Measurements from ENCODE around the gene ACKR2.
"Not testable (repeated sequence)": the region's sequence is repeated elsewhere in the genome, so short reads cannot be mapped to it uniquely, and the experiment has no call there.

Gene ACKR2

GRCh38 chr3:42855219-42855546 lies 45.9 kb downstream of the ACKR2 start:
- DNase-seq: no peak

- no peak for DNase-seq
Measured at GRCh38 chr3:42855547-42856380, 46.5 kb downstream of the ACKR2 start.

- DNase-seq: no peak
Measured at GRCh38 chr3:42856544-42856943, 47.3 kb downstream of the ACKR2 start.

GRCh38 chr3:42864321-42864950 lies 55.2 kb downstream of the ACKR2 start:
- no peak for DNase-seq

DNA sequence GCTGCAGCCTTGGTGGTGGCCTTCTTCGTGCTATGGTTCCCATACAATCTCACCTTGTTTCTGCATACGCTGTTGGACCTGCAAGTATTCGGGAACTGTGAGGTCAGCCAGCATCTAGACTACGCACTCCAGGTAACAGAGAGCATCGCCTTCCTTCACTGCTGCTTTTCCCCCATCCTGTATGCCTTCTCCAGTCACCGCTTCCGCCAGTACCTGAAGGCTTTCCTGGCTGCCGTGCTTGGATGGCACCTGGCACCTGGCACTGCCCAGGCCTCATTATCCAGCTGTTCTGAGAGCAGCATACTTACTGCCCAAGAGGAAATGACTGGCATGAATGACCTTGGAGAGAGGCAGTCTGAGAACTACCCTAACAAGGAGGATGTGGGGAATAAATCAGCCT lies 56.0 kb downstream of the ACKR2 start:
- DNase-seq: no peak

DNA sequence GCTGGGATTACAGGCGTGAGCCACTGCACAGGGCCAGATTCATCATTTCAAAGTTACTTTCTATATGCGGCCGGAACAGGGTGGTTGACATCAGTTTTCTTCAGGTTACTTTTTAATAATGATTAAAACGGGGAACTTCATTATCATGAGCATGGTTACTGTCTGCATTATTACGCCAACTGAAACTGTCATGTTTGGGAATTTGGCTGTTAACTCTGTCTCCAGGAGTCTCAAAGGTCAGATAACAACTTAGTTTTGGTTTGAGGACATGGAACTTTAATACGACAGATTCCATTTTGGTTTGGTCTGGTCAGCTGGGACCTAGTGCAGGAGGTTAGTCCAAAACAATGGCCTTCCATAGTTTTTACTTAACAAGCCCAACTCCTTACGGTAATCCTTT lies 57.9 kb downstream of the ACKR2 start:
- DNase-seq: no peak

DNA sequence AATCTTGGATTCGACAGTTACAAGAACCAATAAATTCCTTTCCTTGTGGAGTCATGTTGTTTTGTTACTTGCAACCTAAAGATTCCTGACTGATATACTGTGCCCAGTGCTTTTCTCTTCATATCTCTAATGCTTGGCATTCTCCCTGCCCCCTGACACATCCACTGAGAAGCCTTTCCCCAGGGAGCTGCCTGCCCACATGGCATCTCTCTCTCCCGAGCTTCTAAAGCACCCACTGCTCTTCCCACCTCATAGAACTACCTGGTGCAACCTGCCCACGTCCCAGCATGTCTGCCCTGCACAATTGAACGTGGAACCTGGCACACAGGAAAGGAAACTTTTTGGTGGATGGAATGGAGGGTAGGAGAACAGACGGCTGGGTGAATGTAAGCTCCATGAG lies 59.6 kb downstream of the ACKR2 start:
- peak in 1 of 56 donors; percentile 15 for DNase-seq

DNA sequence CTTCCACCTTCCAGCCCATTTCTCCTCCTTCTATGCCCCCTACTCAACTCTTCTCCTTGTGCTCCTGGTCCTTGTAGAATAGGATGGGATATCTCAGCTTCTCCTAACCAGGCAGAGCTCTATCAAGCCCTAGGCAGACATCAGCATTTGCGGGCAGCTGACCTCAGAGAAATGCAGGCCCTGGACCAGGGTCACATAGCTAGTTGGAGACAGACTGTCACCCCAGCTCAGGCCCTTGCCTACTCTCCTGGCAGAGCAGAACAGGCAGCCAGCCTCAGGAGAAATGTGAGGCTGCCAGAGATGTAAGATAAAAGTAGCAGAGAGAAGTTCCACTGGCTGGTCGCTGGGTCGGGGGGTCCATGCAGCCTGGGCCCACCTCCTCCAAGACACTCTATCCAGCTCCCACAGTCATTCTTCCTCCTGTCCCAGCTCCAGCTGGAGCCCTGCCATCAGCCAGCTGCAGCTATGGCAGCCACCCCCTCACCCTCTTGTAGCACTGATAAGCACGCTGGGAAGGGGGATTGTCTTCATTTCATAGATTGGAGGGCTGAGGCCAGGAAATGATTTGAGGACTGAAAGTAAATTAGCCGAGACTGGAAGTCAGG lies 62.4 kb downstream of the ACKR2 start:
- peak in 16 of 56 donors; percentile 1 to 28 (median 4) for DNase-seq

DNA sequence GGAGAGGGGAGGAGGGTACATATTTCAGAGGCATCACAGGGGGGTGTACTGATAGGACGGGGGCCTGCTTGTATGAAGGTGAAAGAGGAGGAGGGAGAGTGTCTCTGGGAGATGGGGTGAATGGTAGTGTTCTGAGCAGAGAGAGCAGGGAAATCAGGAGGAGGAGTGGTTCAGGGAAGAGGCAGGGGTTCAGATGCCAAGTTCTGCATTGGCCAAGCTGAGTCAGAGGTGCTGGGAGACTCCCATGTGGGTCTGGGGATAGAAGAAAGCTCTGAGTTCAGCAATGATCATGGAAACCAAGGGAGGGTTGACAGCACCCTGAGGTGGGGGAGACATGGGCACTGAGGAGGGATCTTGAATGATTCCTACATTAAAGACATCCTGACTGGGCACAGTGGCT lies 63.5 kb downstream of the ACKR2 start:
- DNase-seq: no peak

GRCh38 chr3:42873221-42873982 lies 64.2 kb downstream of the ACKR2 start:
- DNase-seq: no peak

DNA sequence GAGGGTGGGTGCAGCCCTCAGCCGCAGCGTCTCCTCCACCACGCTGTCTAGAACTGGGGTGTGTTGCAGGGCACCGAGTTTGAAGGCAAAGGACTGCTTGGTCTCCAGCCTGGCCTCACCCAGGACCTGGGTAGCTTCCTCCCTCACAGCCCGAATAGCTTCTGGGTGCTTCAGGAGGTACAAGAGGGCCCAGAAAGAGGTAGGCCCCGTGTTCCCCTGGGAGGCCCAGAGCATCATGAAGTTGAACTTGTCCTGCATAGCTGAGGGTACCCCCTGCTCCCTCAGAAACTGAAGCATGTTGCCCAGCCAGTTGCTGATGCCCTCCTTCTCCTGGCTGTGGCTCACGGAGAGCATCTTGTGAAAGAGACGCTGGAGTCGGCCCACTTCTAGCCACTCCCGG lies 65.5 kb downstream of the ACKR2 start:
- no peak for DNase-seq

- DNase-seq: no peak
Measured at GRCh38 chr3:42875325-42876151, 66.3 kb downstream of the ACKR2 start, which contains the start of gene CYP8B1. Gene CYP8B1, minus strand, starts transcription at chr3:42875879. Its CDS starts 63 bp downstream, at chr3:42875816.

DNA sequence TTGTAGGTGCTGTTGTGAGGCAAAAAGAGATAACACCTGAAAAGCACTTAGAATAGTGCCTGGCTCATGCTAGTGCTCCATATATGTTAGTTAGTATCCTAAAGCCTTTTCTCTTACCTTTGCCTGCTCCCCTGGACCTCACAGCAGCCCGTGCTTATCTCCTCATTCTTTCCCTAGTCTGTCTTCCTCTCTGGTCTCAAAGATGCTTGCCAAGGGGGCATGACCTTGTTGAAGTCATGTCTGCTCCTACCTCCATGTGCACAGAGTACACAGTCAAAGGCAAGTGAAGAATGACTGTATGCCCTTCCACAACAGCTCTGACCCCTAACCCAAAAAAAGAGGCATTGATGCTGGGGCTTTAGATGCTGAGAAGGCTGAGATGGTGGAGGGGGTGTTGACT lies 67.2 kb downstream of the ACKR2 start:
- DNase-seq: no peak

- no peak for DNase-seq
Measured at GRCh38 chr3:42876940-42877720, 67.9 kb downstream of the ACKR2 start.

GRCh38 chr3:42877881-42878280 lies 68.6 kb downstream of the ACKR2 start:
- no peak for DNase-seq

DNA sequence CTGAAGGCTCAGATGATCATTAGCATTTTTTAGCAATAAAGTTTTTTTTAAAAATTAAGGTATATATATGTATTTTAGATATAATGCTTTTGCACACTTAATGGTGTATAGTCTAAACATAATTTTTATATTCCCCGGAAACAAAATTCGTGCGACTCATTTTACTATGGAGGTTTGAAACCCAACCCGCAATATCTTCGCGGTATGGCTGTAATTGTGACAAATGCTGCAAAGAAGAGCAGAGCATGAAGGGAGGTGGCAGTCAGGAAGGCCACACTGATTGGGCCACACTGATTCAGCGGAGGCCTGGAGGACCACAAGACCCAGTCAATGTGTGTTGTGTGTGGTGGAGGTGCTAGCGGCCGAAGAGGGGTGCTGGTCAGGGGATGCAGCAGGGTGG lies 70.9 kb downstream of the ACKR2 start:
- peak in 1 of 56 donors; percentile 36 for DNase-seq

GRCh38 chr3:42880601-42881451 lies 71.6 kb downstream of the ACKR2 start:
- DNase-seq: peak in 54 of 56 donors; percentile 22 to 86 (median 69)

- DNase-seq: not testable (repeated sequence)
Measured at GRCh38 chr3:42883251-42883930, 74.1 kb downstream of the ACKR2 start.

Data from nucleus accumbens (tissue), 56 donors.